Measurements from ENCODE around the gene VANGL1.

The VANGL1 gene

DNA sequence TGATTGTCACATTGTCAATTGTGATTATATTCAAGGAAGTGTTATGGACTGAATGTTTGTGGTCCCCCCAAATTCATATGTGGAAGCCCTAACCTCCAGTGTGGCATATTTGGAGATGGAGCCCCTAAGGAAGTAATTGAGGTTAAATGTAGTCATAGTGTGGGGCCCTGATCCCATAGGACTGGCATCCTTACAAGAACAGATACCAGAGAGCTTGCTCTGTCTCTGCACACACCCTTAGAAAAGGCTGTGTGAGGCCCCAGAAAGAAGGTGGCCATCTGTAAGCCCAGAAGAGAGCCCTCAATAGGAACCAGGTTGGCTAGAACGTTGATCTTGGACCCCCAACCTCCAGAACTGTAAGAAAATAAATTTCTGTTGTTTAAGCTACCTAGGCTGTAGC is 28.1 kb downstream of the VANGL1 start:
- no CpG with 5 or more reads among the region's 1 CpG for WGBS (ENCODE audit: extremely low coverage, insufficient coverage, low lambda C conversion rate)
- no peak overlapping the region for H2BK15ac ChIP-seq (replicated peaks; ENCODE audit: low read depth)
- no peak overlapping the region for H4K5ac ChIP-seq (ENCODE audit: low read length)
- H3K4me1 ChIP-seq (ENCODE audit: control insufficient read depth, low read depth, low read length) = no peaks in the 10 kb centered on the region
- H3K18ac ChIP-seq (ENCODE audit: low read length) = no peak overlapping the region
- H3K9ac ChIP-seq (ENCODE audit: low read length) = no peak overlapping the region
- H3K4me2 ChIP-seq (ENCODE audit: low read length) = no peak overlapping the region
- no peak overlapping the region for H2BK5ac ChIP-seq (ENCODE audit: low read length)
- H3K4me3 ChIP-seq (ENCODE audit: low read length) = no peak overlapping the region
- H4K8ac ChIP-seq (ENCODE audit: low read depth, low read length) = no peak overlapping the region
- peaks cover 45% of the 10 kb centered on the region for H3K79me1 ChIP-seq (ENCODE audit: low read length)
- H2AK5ac ChIP-seq (ENCODE audit: low read length) = no peak overlapping the region
- peaks cover 14% of the 10 kb centered on the region for H3K36me3 ChIP-seq (ENCODE audit: control insufficient read depth, insufficient read depth, low read length)
- H3K23ac ChIP-seq (ENCODE audit: low read length) = no peak overlapping the region
- no peak for DNase-seq
- no peak overlapping the region for H3K4ac ChIP-seq (ENCODE audit: low read depth, low read length)
- H3K79me2 ChIP-seq (ENCODE audit: control insufficient read depth, insufficient read depth, low read length) = peaks cover 42% of the 10 kb centered on the region
- no peak overlapping the region for H3K56ac ChIP-seq (ENCODE audit: low read length)
- H2BK120ac ChIP-seq (ENCODE audit: low read depth, low read length) = no peak overlapping the region
- H3K27me3 ChIP-seq (ENCODE audit: insufficient read depth, low read length, poor library complexity) = no peaks in the 10 kb centered on the region
- no peak overlapping the region for H3K27ac ChIP-seq (ENCODE audit: low read depth, low read length)

DNA sequence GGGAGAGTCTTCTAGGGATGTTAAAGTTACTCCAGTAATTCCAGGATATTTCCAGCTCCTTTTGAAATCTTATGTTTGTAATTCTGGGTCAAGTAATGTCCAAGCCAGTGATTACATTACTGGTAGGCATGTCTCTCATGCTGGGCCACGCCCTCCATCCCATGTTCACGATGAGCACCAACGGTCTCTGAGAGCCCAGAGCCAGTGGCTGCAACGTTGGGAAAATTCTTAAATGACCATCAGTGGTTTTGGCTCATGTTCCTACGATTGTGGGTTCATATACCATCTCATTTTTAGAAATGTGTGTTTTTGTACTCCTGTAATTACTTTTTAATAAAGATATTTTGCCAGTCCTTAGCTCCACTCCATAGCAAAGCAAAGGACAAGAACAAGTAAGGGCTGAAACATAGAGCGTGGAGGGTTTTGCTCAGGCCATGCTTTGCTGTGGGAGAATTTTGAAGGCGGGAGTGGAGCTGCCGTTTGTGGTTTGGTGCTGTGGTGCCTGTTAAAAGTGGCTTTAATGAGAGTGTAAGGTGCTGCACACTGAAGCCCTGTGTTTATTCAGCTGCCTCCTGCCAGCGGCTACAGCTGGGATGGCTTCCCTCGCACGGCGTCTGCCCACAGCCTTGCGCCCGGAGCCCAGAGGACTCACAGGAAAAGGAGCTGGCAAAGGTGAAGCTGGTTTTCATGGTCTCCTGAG is 28.9 kb downstream of the VANGL1 start:
- no peak overlapping the region for H3K23ac ChIP-seq (ENCODE audit: low read length)
- H2BK5ac ChIP-seq (ENCODE audit: low read length) = no peak overlapping the region
- no peak overlapping the region for H4K5ac ChIP-seq (ENCODE audit: low read length)
- no peak overlapping the region for H3K4me3 ChIP-seq (ENCODE audit: low read length)
- no CpG with 5 or more reads among the region's 14 CpGs for WGBS (ENCODE audit: extremely low coverage, insufficient coverage, low lambda C conversion rate)
- H3K4me1 ChIP-seq (ENCODE audit: control insufficient read depth, low read depth, low read length) = no peaks in the 10 kb centered on the region
- H3K9ac ChIP-seq (ENCODE audit: low read length) = no peak overlapping the region
- no peak overlapping the region for H3K27ac ChIP-seq (ENCODE audit: low read depth, low read length)
- H3K79me1 ChIP-seq (ENCODE audit: low read length) = peaks cover 38% of the 10 kb centered on the region
- H2AK5ac ChIP-seq (ENCODE audit: low read length) = no peak overlapping the region
- peaks cover 8% of the 10 kb centered on the region for H3K36me3 ChIP-seq (ENCODE audit: control insufficient read depth, insufficient read depth, low read length)
- H2BK120ac ChIP-seq (ENCODE audit: low read depth, low read length) = no peak overlapping the region
- no peak for DNase-seq
- no peak overlapping the region for H4K8ac ChIP-seq (ENCODE audit: low read depth, low read length)
- no peaks in the 10 kb centered on the region for H3K27me3 ChIP-seq (ENCODE audit: insufficient read depth, low read length, poor library complexity)
- H3K56ac ChIP-seq (ENCODE audit: low read length) = peak overlapping the region; percentile 17
- no peak overlapping the region for H3K18ac ChIP-seq (ENCODE audit: low read length)
- no peak overlapping the region for H3K4ac ChIP-seq (ENCODE audit: low read depth, low read length)
- no peak overlapping the region for H2BK15ac ChIP-seq (replicated peaks; ENCODE audit: low read depth)
- peaks cover 35% of the 10 kb centered on the region for H3K79me2 ChIP-seq (ENCODE audit: control insufficient read depth, insufficient read depth, low read length)
- no peak overlapping the region for H3K4me2 ChIP-seq (ENCODE audit: low read length)

DNA sequence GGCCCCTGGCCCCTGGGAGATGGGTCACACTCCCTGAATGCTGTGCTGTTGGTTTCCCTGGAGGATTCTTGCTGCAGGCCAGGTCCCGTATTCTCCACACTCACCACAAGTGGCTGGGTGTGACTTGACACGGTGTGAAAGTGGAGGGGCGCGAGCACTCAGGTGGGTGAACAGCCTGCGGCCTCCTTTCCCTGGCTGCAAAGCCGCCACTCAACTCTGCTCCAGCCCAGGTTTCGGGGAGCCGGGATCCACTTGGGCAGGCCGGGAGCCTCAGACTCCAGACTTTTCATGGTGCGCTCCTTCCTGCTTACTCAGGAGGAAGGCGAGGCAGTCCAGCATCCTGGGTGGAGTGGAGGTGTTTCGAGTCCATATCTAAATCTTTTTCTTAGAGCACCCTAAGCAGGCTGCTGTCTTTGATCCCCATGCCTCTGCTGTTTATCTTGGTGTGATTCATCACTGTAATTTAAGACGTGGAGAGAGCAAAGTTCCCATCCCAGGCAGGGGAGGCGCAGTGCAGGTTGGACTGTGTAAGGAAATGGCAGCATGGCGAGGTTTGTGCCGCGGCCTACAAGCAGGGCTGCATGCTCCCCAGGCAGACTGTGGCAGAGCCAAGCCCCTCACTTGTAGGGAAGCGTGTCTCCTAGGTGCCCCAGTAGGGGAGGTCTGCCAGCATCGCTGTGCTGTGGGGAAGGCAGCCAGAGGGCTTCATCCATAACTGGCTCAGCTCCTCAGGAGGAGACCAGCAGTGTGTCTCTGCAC is 29.6 kb downstream of the VANGL1 start:
- Histone ChIP-seq H3K18ac (ENCODE audit: low read length) (no peak overlapping the region), H3K4me2 (ENCODE audit: low read length) (no peak overlapping the region), H3K36me3 (ENCODE audit: control insufficient read depth, insufficient read depth, low read length) (peaks cover 8% of the 10 kb centered on the region), H3K4ac (ENCODE audit: low read depth, low read length) (no peak overlapping the region), H2BK15ac (replicated peaks; ENCODE audit: low read depth) (no peak overlapping the region), H3K4me3 (ENCODE audit: low read length) (no peak overlapping the region), H3K4me1 (ENCODE audit: control insufficient read depth, low read depth, low read length) (no peaks in the 10 kb centered on the region), H3K56ac (ENCODE audit: low read length) (peak overlapping the region; percentile 17), H4K8ac (ENCODE audit: low read depth, low read length) (no peak overlapping the region), H3K9ac (ENCODE audit: low read length) (no peak overlapping the region), H2AK5ac (ENCODE audit: low read length) (no peak overlapping the region), H3K79me1 (ENCODE audit: low read length) (peaks cover 37% of the 10 kb centered on the region), H2BK5ac (ENCODE audit: low read length) (no peak overlapping the region), H2BK120ac (ENCODE audit: low read depth, low read length) (no peak overlapping the region), H3K27me3 (ENCODE audit: insufficient read depth, low read length, poor library complexity) (no peaks in the 10 kb centered on the region), H3K27ac (ENCODE audit: low read depth, low read length) (no peak overlapping the region), H3K79me2 (ENCODE audit: control insufficient read depth, insufficient read depth, low read length) (peaks cover 32% of the 10 kb centered on the region), H4K5ac (ENCODE audit: low read length) (no peak overlapping the region), H3K23ac (ENCODE audit: low read length) (peak overlapping the region; percentile 29)
- no CpG with 5 or more reads among the region's 19 CpGs for WGBS (ENCODE audit: extremely low coverage, insufficient coverage, low lambda C conversion rate)
- DNase-seq = no peak

DNA sequence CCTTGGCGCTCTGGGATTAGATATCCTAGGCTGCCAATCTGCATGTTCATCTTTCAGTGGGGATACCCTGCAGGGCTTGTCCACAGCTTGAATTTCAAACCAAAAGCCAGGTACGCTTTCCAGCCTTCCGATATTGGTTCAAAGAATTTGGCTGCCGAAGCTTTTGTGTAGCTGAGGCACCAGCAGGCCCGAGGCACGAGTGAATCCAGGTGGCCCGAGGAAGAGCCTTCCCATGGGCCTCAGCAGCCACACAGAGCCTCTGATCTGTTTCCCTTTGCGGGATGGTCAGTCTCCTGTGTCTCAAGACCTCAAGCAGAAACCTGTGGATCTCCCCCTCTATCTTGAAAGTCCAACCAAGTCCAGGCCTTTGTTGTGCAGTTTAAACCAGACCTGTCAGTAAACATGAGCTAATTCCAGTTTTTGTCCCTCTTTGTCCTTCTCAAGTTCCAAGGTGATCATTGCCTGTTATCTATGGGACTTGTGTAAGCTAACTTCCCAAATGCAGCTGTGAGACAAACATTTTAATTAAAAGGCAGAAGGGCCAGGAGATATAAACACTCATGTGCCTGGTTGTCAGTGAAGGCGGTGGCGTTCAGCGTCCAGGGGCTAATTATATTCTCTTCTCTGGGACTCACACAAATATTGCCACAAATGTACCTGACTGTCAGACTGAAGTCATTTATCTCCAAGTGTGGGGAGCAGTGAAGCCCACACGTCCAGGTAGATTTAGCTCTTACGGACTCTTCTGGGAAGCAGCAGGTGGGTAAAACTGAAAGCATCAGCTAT is 30.6 kb downstream of the VANGL1 start:
- no peak overlapping the region for H3K9ac ChIP-seq (ENCODE audit: low read length)
- H3K4me3 ChIP-seq (ENCODE audit: low read length) = no peak overlapping the region
- WGBS (ENCODE audit: extremely low coverage, insufficient coverage, low lambda C conversion rate) = no CpG with 5 or more reads among the region's 13 CpGs

DNA sequence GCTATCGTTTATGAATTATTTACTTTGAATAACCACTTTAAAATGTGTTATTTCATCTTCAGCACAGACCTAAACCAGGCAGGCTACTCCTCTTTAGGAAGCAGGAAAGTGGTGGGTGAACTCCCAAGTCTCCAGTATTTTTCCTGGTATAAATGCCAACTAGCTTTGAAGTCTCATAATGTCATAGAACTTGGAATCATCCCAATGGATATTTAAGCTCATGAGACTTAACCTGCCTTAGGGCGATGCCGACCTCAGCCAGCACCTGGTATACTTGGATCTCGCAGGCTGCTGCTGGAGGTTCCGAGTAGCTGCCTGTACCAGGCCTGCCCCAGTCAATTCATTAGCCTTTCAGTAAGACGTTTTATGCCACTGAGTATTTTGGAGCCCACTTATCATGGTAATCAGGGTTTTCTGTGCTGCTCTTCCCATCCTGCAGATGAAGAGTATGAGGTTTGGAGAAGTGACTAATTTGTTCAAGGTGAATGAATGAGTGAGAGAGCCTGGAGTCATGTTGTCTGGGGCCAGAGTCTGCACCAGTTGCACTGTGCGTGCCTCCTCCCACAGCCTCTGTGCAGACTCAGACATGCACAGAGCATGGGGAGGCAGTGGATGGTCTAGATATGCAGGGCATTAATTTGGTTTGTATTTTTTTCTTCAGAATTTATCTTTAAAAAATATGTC is 34.9 kb downstream of the VANGL1 start:
- peaks cover 8% of the 10 kb centered on the region for H3K36me3 ChIP-seq (ENCODE audit: control insufficient read depth, insufficient read depth, low read length)
- no peak overlapping the region for H3K4me3 ChIP-seq (ENCODE audit: low read length)
- H2BK120ac ChIP-seq (ENCODE audit: low read depth, low read length) = no peak overlapping the region
- H3K79me2 ChIP-seq (ENCODE audit: control insufficient read depth, insufficient read depth, low read length) = peaks cover 32% of the 10 kb centered on the region
- H2BK15ac ChIP-seq (replicated peaks; ENCODE audit: low read depth) = no peak overlapping the region
- H3K79me1 ChIP-seq (ENCODE audit: low read length) = peaks cover 45% of the 10 kb centered on the region
- H4K8ac ChIP-seq (ENCODE audit: low read depth, low read length) = no peak overlapping the region
- WGBS (ENCODE audit: extremely low coverage, insufficient coverage, low lambda C conversion rate) = no CpG with 5 or more reads among the region's 7 CpGs
- no peak overlapping the region for H3K27ac ChIP-seq (ENCODE audit: low read depth, low read length)
- H3K4me2 ChIP-seq (ENCODE audit: low read length) = no peak overlapping the region
- no peak for DNase-seq
- H3K4me1 ChIP-seq (ENCODE audit: control insufficient read depth, low read depth, low read length) = peaks cover 9% of the 10 kb centered on the region
- no peaks in the 10 kb centered on the region for H3K27me3 ChIP-seq (ENCODE audit: insufficient read depth, low read length, poor library complexity)
- H2AK5ac ChIP-seq (ENCODE audit: low read length) = no peak overlapping the region
- no peak overlapping the region for H3K4ac ChIP-seq (ENCODE audit: low read depth, low read length)
- no peak overlapping the region for H3K23ac ChIP-seq (ENCODE audit: low read length)
- H3K56ac ChIP-seq (ENCODE audit: low read length) = no peak overlapping the region
- no peak overlapping the region for H3K18ac ChIP-seq (ENCODE audit: low read length)
- no peak overlapping the region for H3K9ac ChIP-seq (ENCODE audit: low read length)
- no peak overlapping the region for H2BK5ac ChIP-seq (ENCODE audit: low read length)
- no peak overlapping the region for H4K5ac ChIP-seq (ENCODE audit: low read length)

More for the DNA sequence above, 30.6 kb downstream of the VANGL1 start:
- no peak overlapping the region for H3K23ac ChIP-seq (ENCODE audit: low read length)
- H3K4me1 ChIP-seq (ENCODE audit: control insufficient read depth, low read depth, low read length) = peaks cover 7% of the 10 kb centered on the region
- peaks cover 39% of the 10 kb centered on the region for H3K79me1 ChIP-seq (ENCODE audit: low read length)
- no peak overlapping the region for H2BK15ac ChIP-seq (replicated peaks; ENCODE audit: low read depth)
- H4K8ac ChIP-seq (ENCODE audit: low read depth, low read length) = no peak overlapping the region
- H3K79me2 ChIP-seq (ENCODE audit: control insufficient read depth, insufficient read depth, low read length) = peaks cover 38% of the 10 kb centered on the region
- H2BK120ac ChIP-seq (ENCODE audit: low read depth, low read length) = no peak overlapping the region
- H2BK5ac ChIP-seq (ENCODE audit: low read length) = no peak overlapping the region
- no peak overlapping the region for H3K18ac ChIP-seq (ENCODE audit: low read length)
- peaks cover 8% of the 10 kb centered on the region for H3K36me3 ChIP-seq (ENCODE audit: control insufficient read depth, insufficient read depth, low read length)
- no peak overlapping the region for H4K5ac ChIP-seq (ENCODE audit: low read length)
- no peak for DNase-seq
- no peak overlapping the region for H3K4me2 ChIP-seq (ENCODE audit: low read length)
- H3K56ac ChIP-seq (ENCODE audit: low read length) = no peak overlapping the region
- H2AK5ac ChIP-seq (ENCODE audit: low read length) = no peak overlapping the region
- no peak overlapping the region for H3K27ac ChIP-seq (ENCODE audit: low read depth, low read length)
- H3K27me3 ChIP-seq (ENCODE audit: insufficient read depth, low read length, poor library complexity) = no peaks in the 10 kb centered on the region
- no peak overlapping the region for H3K4ac ChIP-seq (ENCODE audit: low read depth, low read length)

All from mesendoderm (in vitro differentiated cells).